Stimulated activated CD4-positive, alpha-beta T cell treated with anti-CD3 and anti-CD28 coated beads, Interleukin-2, amount 100 ng/mL, for 48 hours (primary cell): ENCODE measurements around the gene INPP5A.
"Not testable (repeated sequence)": the region's sequence is repeated elsewhere in the genome, so short reads cannot be mapped to it uniquely, and the experiment has no call there.

ENCODE experiments used
- DNase-seq, 2 donors: peaks; one replicate each; pipeline ENCODE4 v3.0.0-alpha.2; 2020

The INPP5A gene

GRCh38 chr10:132699411-132700155, 162.0 kb downstream of the INPP5A start:
- DNase-seq = no peak

GRCh38 chr10:132700156-132701098, 162.8 kb downstream of the INPP5A start:
- DNase-seq = no peak

DNA sequence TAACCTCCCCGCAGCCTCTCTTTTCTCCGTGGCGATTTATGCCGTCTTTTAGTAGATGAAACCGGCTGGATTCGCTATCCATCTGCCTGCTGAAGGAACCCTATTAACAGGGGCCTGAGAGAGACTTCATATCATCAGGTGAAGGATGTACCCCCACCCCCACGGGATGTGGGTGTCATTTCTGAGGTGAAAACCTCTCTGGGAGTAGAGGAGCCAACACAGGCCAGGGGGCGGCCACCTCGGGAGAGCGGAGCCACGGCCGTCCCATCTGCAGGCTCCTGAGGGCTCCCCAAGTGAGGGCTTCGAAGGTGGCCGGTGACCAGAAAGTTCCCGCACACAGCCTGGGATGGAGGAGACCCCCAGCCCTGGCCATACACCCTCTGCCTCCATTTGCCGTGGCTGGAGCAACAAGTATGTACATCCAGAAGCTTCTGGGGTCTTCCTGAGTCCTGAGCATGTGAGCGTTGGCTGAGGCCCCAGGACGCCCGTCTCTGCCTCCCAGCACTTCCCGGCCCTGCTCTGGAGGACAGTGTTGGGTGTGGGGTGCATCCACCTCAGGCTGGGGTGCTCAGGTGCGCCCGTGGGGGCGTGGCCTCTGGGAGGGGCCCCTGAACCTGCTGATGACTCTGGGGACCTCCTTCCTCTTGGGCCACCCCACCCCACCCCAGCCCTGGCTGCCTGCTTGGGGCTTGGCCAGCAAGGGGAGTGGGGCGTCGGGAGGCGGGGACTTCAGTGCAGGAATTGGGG, 163.7 kb downstream of the INPP5A start:
- no peak for DNase-seq

- DNase-seq = no peak
Measured at GRCh38 chr10:132701846-132702190, 164.2 kb downstream of the INPP5A start.

DNA sequence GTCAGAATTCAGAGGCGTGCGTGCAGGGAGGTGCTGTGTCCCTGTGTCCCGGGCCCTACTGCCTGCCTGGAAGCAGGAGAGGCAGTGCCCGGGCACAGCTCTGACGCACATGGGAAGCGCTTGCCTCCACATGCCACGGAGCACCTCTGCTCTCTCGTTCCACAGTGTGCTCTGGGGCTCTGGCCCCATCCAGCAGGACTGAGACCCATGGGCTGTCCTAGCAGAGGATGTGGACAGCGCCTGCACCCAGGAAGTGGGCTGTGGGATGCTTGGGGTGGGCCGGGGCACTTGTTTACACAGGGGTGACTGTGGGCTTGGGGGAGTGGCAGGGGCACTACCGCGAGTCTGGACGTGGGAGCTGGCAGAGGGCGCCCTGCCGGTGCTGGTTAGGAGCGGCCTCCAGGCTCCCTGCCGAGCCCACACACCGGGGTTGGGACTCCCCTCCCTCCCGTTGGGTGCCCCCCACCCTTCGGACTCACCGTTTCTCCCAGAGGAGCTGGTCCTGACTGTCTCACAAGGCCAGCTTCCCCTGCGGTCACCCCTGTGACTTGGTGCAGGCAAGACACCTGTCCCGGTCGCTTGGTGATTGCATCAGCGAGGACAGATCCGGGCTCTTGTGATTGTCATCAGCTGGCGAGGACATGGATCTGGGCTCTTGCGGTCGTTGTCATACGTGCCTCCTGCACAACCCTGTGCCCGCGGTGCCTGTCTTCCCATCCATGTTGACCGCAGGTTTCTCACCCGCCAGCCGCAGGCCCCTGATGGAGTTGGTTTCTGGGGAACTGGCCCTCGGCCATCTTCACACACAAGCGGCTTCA, 165.2 kb downstream of the INPP5A start:
- no peak for DNase-seq

DNA sequence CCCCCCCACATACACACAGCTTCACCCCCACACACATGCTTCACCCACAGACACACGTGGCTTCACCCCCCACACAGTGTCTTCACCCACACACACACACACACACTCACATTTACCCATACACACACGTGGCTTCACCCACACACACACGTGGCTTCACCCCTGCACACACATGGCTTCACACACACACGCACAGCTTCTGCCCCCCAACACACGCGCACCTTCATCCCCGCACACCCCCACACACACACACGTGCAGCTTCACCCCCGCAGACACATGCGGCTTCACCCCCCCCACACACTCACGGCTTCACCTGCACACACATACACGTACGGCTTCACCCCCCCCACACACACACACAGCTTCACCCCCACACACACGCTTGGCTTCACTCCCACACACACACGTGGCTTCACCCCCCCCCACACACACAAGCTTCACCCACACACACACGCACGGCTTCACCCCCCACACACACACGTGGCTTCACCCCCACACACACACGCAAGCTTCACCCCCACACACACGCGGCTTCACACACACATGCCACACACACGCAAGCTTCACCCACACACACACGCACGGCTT, 165.9 kb downstream of the INPP5A start:
- DNase-seq = no peak

- DNase-seq = no peak
Measured at GRCh38 chr10:132704008-132704814, 166.6 kb downstream of the INPP5A start.

DNA sequence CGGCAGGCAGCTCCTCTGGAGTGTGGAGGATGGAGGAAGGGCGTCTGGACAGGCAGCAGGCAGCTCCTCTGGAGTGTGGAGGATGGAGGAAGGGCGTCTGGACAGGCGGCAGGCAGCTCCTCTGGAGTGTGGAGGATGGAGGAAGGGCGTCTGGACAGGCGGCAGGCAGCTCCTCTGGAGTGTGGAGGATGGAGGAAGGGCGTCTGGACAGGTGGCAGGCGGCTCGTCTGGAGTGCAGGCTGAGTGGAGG, 167.2 kb downstream of the INPP5A start:
- DNase-seq = not testable (repeated sequence)

- no peak for DNase-seq
Measured at GRCh38 chr10:132705173-132705572, 167.6 kb downstream of the INPP5A start.

GRCh38 chr10:132705943-132706342, 168.4 kb downstream of the INPP5A start:
- DNase-seq = no peak

- no peak for DNase-seq
Measured at GRCh38 chr10:132706701-132707100, 169.1 kb downstream of the INPP5A start.

- no peak for DNase-seq
Measured at GRCh38 chr10:132707121-132707775, 169.7 kb downstream of the INPP5A start.

GRCh38 chr10:132707776-132708171, 170.2 kb downstream of the INPP5A start:
- no peak for DNase-seq

GRCh38 chr10:132708441-132708840, 170.9 kb downstream of the INPP5A start:
- no peak for DNase-seq

DNA sequence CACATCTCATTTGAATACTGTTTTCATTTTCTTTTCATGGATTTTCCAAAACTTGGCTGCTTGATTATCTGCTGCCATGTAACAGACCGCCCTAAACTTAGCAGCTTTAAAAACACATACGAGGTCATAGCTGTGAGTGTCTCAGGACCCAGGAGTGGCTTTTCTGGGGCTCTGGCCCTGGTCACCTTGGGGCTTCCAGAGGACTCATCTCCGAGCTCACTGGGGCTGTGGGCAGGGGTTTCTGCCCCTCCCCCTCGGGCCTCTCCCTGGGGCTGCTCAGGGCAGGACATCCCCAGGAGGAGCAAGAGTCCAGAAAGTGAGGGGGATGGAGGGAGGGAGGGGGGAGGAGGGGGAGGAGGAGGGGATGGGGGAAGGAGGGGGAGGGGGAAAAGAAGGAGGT, 171.3 kb downstream of the INPP5A start:
- DNase-seq = no peak

- no peak for DNase-seq
Measured at GRCh38 chr10:132709471-132709951, 171.9 kb downstream of the INPP5A start.

DNA sequence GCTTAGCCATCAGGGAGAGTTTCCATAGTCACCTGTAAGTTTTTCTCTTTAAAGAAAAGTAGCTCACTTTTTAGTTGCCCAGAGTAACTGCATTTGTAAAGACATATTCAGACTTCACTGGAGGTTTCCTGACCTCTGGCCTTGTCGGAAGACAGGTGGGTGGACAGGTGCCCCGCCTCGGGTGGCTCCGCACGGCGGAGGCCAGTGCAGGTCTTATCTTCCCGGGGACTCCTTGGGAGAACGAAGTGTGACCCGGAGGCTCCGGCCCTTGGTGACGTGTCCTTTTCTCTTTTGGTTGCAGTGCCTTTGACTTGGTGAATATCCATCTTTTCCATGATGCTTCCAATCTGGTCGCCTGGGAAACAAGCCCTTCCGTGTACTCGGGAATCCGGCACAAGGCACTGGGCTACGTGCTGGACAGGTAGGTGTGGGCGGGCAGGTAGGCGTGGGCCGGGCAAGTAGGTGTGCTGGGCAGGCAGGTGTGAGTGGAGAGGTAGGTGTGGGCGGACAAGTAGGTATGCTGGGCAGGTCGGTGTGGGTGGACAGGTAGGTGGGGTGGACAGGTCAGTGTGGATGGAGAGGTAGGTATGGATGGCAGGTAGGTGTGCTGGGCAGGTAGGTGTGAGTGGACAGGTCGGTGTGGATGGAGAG, 172.6 kb downstream of the INPP5A start:
- DNase-seq = no peak

GRCh38 chr10:132710746-132711612, 173.4 kb downstream of the INPP5A start:
- no peak for DNase-seq

GRCh38 chr10:132711613-132712121, 174.1 kb downstream of the INPP5A start:
- no peak for DNase-seq
